Fibroblast of peridontal ligament (primary cell): ENCODE data around the gene RBM5.
A peak's percentile ranks its signal among the peaks of the same experiment; 100 is the strongest.
"Not testable (repeated sequence)": the region's sequence is repeated elsewhere in the genome, so short reads cannot be mapped to it uniquely, and the experiment has no call there.

ENCODE experiments used
- DNase-seq: peaks from one replicate; pipeline ENCODE4 v3.0.0-alpha.2; 2010; ENCODE audit errors: extremely low read depth

The RBM5 gene

GRCh38 chr3:50088725-50089608 is at the start of gene RBM5:
Gene RBM5, plus strand, starts transcription at chr3:50088919. Its CDS starts 1,516 bp downstream, at chr3:50090435.
- peak; percentile 90 for DNase-seq

GRCh38 chr3:50044976-50045375 is 43.7 kb upstream of the RBM5 start:
- no peak for DNase-seq

- DNase-seq: no peak
Observed at GRCh38 chr3:50047426-50047825, 41.3 kb upstream of the RBM5 start.

- DNase-seq: peak; percentile 91
Observed at GRCh38 chr3:50050361-50050760, 38.4 kb upstream of the RBM5 start.

GRCh38 chr3:50057756-50058155 is 31.0 kb upstream of the RBM5 start:
- no peak for DNase-seq

GRCh38 chr3:50068134-50068533 is 20.6 kb upstream of the RBM5 start:
- peak; percentile 65 for DNase-seq

- no peak for DNase-seq
Observed at GRCh38 chr3:50078091-50078490, 10.6 kb upstream of the RBM5 start.

- DNase-seq: no peak
Observed at GRCh38 chr3:50078622-50079021, 10.1 kb upstream of the RBM5 start.

- DNase-seq: not testable (repeated sequence)
Observed at GRCh38 chr3:50084951-50085350, 3.8 kb upstream of the RBM5 start.

GRCh38 chr3:50089609-50089945 is 858 bp downstream of the RBM5 start:
- DNase-seq: peak; percentile 31

GRCh38 chr3:50090984-50091383 is 2.3 kb downstream of the RBM5 start:
- DNase-seq: no peak

GRCh38 chr3:50095352-50095998 is 6.8 kb downstream of the RBM5 start:
- DNase-seq: no peak

GRCh38 chr3:50100386-50100785 is 11.7 kb downstream of the RBM5 start:
- no peak for DNase-seq

- peak; percentile 41 for DNase-seq
Observed at GRCh38 chr3:50100956-50101845, 12.5 kb downstream of the RBM5 start.

- no peak for DNase-seq
Observed at GRCh38 chr3:50102558-50102957, 13.8 kb downstream of the RBM5 start.

GRCh38 chr3:50111757-50112156 is 23.0 kb downstream of the RBM5 start:
- no peak for DNase-seq

- DNase-seq: no peak
Observed at GRCh38 chr3:50112462-50112861, 23.7 kb downstream of the RBM5 start.

- no peak for DNase-seq
Observed at GRCh38 chr3:50117120-50117519, 28.4 kb downstream of the RBM5 start.

- no peak for DNase-seq
Observed at GRCh38 chr3:50118237-50118636, 29.5 kb downstream of the RBM5 start.

- no peak for DNase-seq
Observed at GRCh38 chr3:50119786-50120185, 31.1 kb downstream of the RBM5 start.

GRCh38 chr3:50120364-50121071 is 31.8 kb downstream of the RBM5 start:
- no peak for DNase-seq
